Gastrocnemius medialis (tissue), 4 donors: ENCODE measurements around the gene GHDC. TPM values are rescaled to one million over a fixed set of nuclear protein-coding genes. Genes with fewer than 3 reads are reported as not detected.

Experiments used
- ATAC-seq, 2 donors: fragments of 150-250 bp; one replicate each; pipeline ENCODE4 v1.9.1; 2016
- DNase-seq, 2 donors: peaks; one replicate each; pipeline ENCODE4 v3.0.0-alpha.2; 2019
- H3K27ac ChIP-seq, 4 donors: fragments of 200-600 bp; sonication (generic); 1 replicate in 1 of 4; 2 replicates in 3 of 4; pipeline ENCODE4 v1.5.1; 2016 to 2018; ENCODE audit warnings: mild to moderate bottlenecking in 2 of 4, moderate library complexity in 1 of 4
- H3K27me3 ChIP-seq, 3 donors: fragments of 200-600 bp; sonication (generic) in 2 of 3; 1 replicate in 1 of 3; 2 replicates in 2 of 3; pipeline versions ENCODE4 v1.5.1 to v1.6.0; 2016 to 2019; ENCODE audit warnings: mild to moderate bottlenecking in 1 of 3, moderate library complexity in 1 of 3
- H3K36me3 ChIP-seq, 2 donors: fragments of 200-600 bp; sonication (generic) in 1 of 2; one replicate each; pipeline ENCODE4 v1.5.1; 2017 to 2018
- H3K4me1 ChIP-seq, 2 donors: fragments of 200-600 bp; sonication (generic) in 1 of 2; one replicate each; pipeline ENCODE4 v1.5.1; 2016 to 2017; ENCODE audit warnings: mild to moderate bottlenecking in 2 of 2
- H3K4me3 ChIP-seq, 4 donors: fragments of 200-600 bp; sonication (generic) in 3 of 4; 1 replicate in 1 of 4; 2 replicates in 3 of 4; pipeline ENCODE4 v1.5.1; 2016 to 2019; ENCODE audit warnings: mild to moderate bottlenecking in 2 of 4
- H3K9me3 ChIP-seq, 3 donors: fragments of 200-600 bp; sonication (generic) in 2 of 3; 1 replicate in 1 of 3; 2 replicates in 2 of 3; pipeline ENCODE4 v1.5.1; 2016 to 2019
- POLR2A ChIP-seq, 2 donors: fragments of 450-650 bp; IDR thresholded peaks; one replicate each; pipeline ENCODE4 v1.6.1; 2017; ENCODE audit warnings: antibody characterized with exemption in 2 of 2, mild to moderate bottlenecking in 2 of 2, moderate library complexity in 2 of 2
- in situ Hi-C, 4 donors: fragments of 200-750 bp; cut with MboI; loops; one replicate each; pipeline versions ENCODE4 v1.15.0 to v1.8.0; 2017; ENCODE audit warnings: low sequenced_read_pairs in 4 of 4
- intact Hi-C: fragments of 100-400 bp; cut with DNase I; formaldehyde crosslinking; loops from one replicate; pipeline ENCODE4 v1.15.1; 2023; ENCODE audit warnings: low total_unique reads
- total RNA-seq, 4 donors: library from RNA; depleted of rRNA; stranded (reverse); fragments of >200 nt; gene quantifications; one replicate each; pipeline versions ENCODE4 v1.1.0 to v1.2.3, GENCODE V29; 2016
- TF ChIP-seq, protein P1 (sequence below), 5 experiments: fragments of 450-650 bp in 3 of 5; fragments of 200-600 bp in 2 of 5; sonication (generic) in 2 of 5; IDR thresholded peaks in 4 of 5; conservative IDR thresholded peaks in 1 of 5; 1 replicate in 4 of 5; 2 replicates in 1 of 5; pipeline ENCODE4 v1.5.1; 2016 to 2019; ENCODE audit warnings: antibody characterized with exemption in 5 of 5, mild to moderate bottlenecking in 3 of 5, moderate library complexity in 3 of 5

GHDC gene
- total RNA-seq, 4 donors from 2014 or later: 13.8 to 20.0 (median 18.2) TPM

GRCh38 chr17:42236760-42237159 is 42.5 kb upstream of the GHDC start:
- Histone ChIP-seq H3K9me3 (no peaks in the 10 kb centered on the region), H3K4me1 (peaks cover 46 to 61% of the 10 kb centered on the region in 2 donors), H3K36me3 (no peaks in the 10 kb centered on the region), H3K27ac (peak overlapping the region; percentile 6 to 88 (median 85)), H3K4me3 (no peak overlapping the region), H3K27me3 (no peaks in the 10 kb centered on the region)
- in situ Hi-C loops (no loop called here), intact Hi-C loops (loop anchor here (5.0 kb wide), 1 partner anchor 36 kb away; no protein-coding TSS in a partner anchor)
- DNase-seq: no peak
- peak in 1 of 2 donors; percentile 64 for ATAC-seq
- TF ChIP-seq, protein P1, sequence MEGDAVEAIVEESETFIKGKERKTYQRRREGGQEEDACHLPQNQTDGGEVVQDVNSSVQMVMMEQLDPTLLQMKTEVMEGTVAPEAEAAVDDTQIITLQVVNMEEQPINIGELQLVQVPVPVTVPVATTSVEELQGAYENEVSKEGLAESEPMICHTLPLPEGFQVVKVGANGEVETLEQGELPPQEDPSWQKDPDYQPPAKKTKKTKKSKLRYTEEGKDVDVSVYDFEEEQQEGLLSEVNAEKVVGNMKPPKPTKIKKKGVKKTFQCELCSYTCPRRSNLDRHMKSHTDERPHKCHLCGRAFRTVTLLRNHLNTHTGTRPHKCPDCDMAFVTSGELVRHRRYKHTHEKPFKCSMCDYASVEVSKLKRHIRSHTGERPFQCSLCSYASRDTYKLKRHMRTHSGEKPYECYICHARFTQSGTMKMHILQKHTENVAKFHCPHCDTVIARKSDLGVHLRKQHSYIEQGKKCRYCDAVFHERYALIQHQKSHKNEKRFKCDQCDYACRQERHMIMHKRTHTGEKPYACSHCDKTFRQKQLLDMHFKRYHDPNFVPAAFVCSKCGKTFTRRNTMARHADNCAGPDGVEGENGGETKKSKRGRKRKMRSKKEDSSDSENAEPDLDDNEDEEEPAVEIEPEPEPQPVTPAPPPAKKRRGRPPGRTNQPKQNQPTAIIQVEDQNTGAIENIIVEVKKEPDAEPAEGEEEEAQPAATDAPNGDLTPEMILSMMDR (IDR thresholded peaks at IDR 0.05 in 4 of 5, conservative IDR thresholded peaks at IDR 0.05 in 1 of 5): no peak
- TF ChIP-seq POLR2A (IDR thresholded peaks at IDR 0.05): no peak

DNA sequence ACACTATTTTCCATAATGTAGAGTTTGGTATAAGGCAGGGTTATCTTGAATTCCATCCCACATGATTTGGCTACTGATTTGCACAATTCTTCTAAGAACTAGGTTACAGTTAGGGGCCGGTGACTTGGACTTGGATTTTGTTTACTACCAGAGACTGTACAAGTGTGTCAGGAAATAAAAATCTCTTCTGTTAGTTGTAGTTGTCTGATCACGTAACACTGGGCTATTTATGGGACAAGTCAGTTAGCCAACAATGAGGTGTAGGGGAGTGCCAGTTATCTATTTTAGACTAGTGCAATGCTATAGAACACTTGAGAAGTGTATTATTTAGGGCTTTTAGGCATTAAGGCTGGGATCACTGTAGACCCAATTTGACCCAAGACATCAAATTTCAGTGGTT is 39.7 kb upstream of the GHDC start:
- Histone ChIP-seq H3K9me3 (no peaks in the 10 kb centered on the region), H3K27me3 (no peaks in the 10 kb centered on the region), H3K4me1 (peaks cover 56 to 59% of the 10 kb centered on the region in 2 donors), H3K4me3 (no peak overlapping the region), H3K27ac (peak overlapping the region; percentile 81 to 88 (median 85)), H3K36me3 (no peaks in the 10 kb centered on the region)
- TF ChIP-seq, protein P1 (IDR thresholded peaks at IDR 0.05 in 4 of 5, conservative IDR thresholded peaks at IDR 0.05 in 1 of 5): no peak
- no peak for TF ChIP-seq POLR2A (IDR thresholded peaks at IDR 0.05)
- in situ Hi-C loops: no loop called here
- DNase-seq (peak in 1 of 2 donors; percentile 49), ATAC-seq (peak; percentile 97 to 99)
- intact Hi-C loops: loop anchor here (1.0 kb wide), 1 partner anchor 22 kb away; no protein-coding TSS in a partner anchor

- intact Hi-C loops: no loop called here
- peak overlapping the region; percentile 81 to 88 (median 85) for H3K27ac ChIP-seq
- DNase-seq: no peak
Observed at GRCh38 chr17:42233156-42233555, 38.9 kb upstream of the GHDC start.

DNA sequence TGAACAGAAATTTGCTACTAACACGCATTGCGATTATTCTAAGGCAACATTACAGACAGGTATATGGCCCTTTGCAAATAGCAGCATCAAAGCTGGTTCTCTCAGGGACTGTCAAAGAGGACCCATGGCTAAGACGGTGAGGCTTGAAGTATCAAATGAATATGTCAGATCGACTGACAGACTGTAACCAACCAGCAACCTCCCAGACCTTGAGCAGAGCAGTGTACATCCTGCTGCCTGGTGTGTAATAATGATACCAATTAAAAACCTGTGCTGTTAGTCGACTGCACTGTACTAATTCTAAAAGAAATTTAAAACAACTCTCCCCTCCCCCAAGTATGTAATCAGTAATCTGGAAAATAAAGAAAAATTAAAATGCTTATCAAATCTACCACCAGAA is 35.9 kb upstream of the GHDC start:
- H3K27me3 ChIP-seq: no peaks in the 10 kb centered on the region
- TF ChIP-seq, protein P1 (IDR thresholded peaks at IDR 0.05 in 4 of 5, conservative IDR thresholded peaks at IDR 0.05 in 1 of 5): no peak
- TF ChIP-seq POLR2A (IDR thresholded peaks at IDR 0.05): no peak
- in situ Hi-C loops (no loop called here), intact Hi-C loops (no loop called here)
- H3K9me3 ChIP-seq: no peaks in the 10 kb centered on the region
- no peaks in the 10 kb centered on the region for H3K36me3 ChIP-seq
- peaks cover 54 to 59% of the 10 kb centered on the region in 2 donors for H3K4me1 ChIP-seq
- no peak overlapping the region for H3K4me3 ChIP-seq
- DNase-seq: no peak
- H3K27ac ChIP-seq: peak overlapping the region; percentile 81 to 88 (median 84)
- no peak for ATAC-seq

More at GRCh38 chr17:42233156-42233555, 38.9 kb upstream of the GHDC start:
- in situ Hi-C loops: no loop called here
- Histone ChIP-seq H3K36me3 (no peaks in the 10 kb centered on the region), H3K4me3 (no peak overlapping the region), H3K27me3 (no peaks in the 10 kb centered on the region), H3K4me1 (peaks cover 64 to 66% of the 10 kb centered on the region in 2 donors), H3K9me3 (no peaks in the 10 kb centered on the region)
- no peak for TF ChIP-seq POLR2A (IDR thresholded peaks at IDR 0.05)
- TF ChIP-seq, protein P1 (IDR thresholded peaks at IDR 0.05 in 4 of 5, conservative IDR thresholded peaks at IDR 0.05 in 1 of 5): no peak
- ATAC-seq: no peak
